Neural progenitor cell (in vitro differentiated cells): ENCODE data around the gene CCL17. TPM values are rescaled to one million over a fixed set of nuclear protein-coding genes. Genes with fewer than 3 reads are reported as not detected.

ENCODE experiments used
- DNase-seq: peaks from one replicate; pipeline ENCODE4 v3.0.0-alpha.2; 2016; ENCODE audit warnings: low spot score
- H2AFZ ChIP-seq: fragments of 200-600 bp; sonication (generic); replicated peaks from 2 replicates; pipeline ENCODE4 v1.6.1; 2016; ENCODE audit warnings: antibody characterized with exemption
- H3F3A ChIP-seq: fragments of 200-600 bp; sonication (generic); 2 replicates; pipeline ENCODE4 v1.6.1; 2016; ENCODE audit warnings: antibody characterized with exemption, low read depth
- H3K27ac ChIP-seq: fragments of 200-600 bp; sonication (generic); 2 replicates; pipeline ENCODE4 v1.5.1; 2016; ENCODE audit warnings: mild to moderate bottlenecking
- H3K27me3 ChIP-seq: fragments of 200-600 bp; sonication (generic); 2 replicates; pipeline ENCODE4 v1.6.1; 2016; ENCODE audit warnings: mild to moderate bottlenecking, moderate library complexity
- H3K36me3 ChIP-seq: fragments of 200-600 bp; sonication (generic); 2 replicates; pipeline ENCODE4 v1.5.1; 2016
- H3K4me1 ChIP-seq: fragments of 200-600 bp; sonication (generic); 2 replicates; pipeline ENCODE4 v1.6.1; 2016; ENCODE audit warnings: mixed run types
- H3K4me2 ChIP-seq: fragments of 200-600 bp; sonication (generic); 2 replicates; pipeline ENCODE4 v1.6.1; 2016
- H3K4me3 ChIP-seq: fragments of 200-600 bp; sonication (generic); 2 replicates; pipeline ENCODE4 v1.5.1; 2016
- H3K79me2 ChIP-seq: fragments of 200-600 bp; sonication (generic); 2 replicates; pipeline ENCODE4 v1.6.1; 2016; ENCODE audit warnings: low read depth
- H3K9ac ChIP-seq: fragments of 200-600 bp; sonication (generic); 2 replicates; pipeline ENCODE4 v1.6.1; 2016
- H3K9me3 ChIP-seq: fragments of 200-600 bp; sonication (generic); 2 replicates; pipeline ENCODE4 v1.5.1; 2016; ENCODE audit warnings: low read depth
- H4K20me1 ChIP-seq: fragments of 200-600 bp; sonication (generic); 2 replicates; pipeline ENCODE4 v1.6.1; 2016; ENCODE audit warnings: low read depth
- H3K27ac Mint-ChIP-seq: 3 replicates; pipeline ENCODE4 v1.8.0; 2021; ENCODE audit warnings: mixed read lengths
- H3K27me3 Mint-ChIP-seq: 2 replicates; pipeline ENCODE4 v1.8.0; 2022; ENCODE audit warnings: low read depth, mild to moderate bottlenecking, inconsistent platforms, moderate library complexity, mixed read lengths; ENCODE audit not compliant: insufficient read depth
- H3K36me3 Mint-ChIP-seq: 3 replicates; pipeline ENCODE4 v1.8.0; 2021; ENCODE audit warnings: mixed read lengths
- H3K4me1 Mint-ChIP-seq: 3 replicates; pipeline ENCODE4 v1.8.0; 2021; ENCODE audit warnings: mixed read lengths
- H3K4me3 Mint-ChIP-seq: 3 replicates; pipeline ENCODE4 v1.8.0; 2021; ENCODE audit warnings: mild to moderate bottlenecking, moderate library complexity, mixed read lengths
- H3K9me3 Mint-ChIP-seq: 3 replicates; pipeline ENCODE4 v1.8.0; 2020; ENCODE audit warnings: mixed read lengths
- EZH2 ChIP-seq: fragments of 200-600 bp; sonication (generic); IDR thresholded peaks from 2 replicates; pipeline ENCODE4 v1.6.1; 2017; ENCODE audit warnings: antibody characterized with exemption, mild to moderate bottlenecking, moderate library complexity
- EZH2phosphoT487 ChIP-seq: fragments of 200-600 bp; sonication (generic); IDR thresholded peaks from 2 replicates; pipeline ENCODE4 v1.6.1; 2017; ENCODE audit warnings: antibody characterized with exemption
- total RNA-seq: library from RNA; depleted of rRNA; stranded (reverse); fragments of >200 nt; gene quantifications from 2 replicates; pipeline ENCODE4 v1.2.3, GENCODE V29; 2015; ENCODE audit warnings: low replicate concordance
- TF ChIP-seq, protein P1 (sequence below): fragments of 200-600 bp; sonication (generic); IDR thresholded peaks from 2 replicates; pipeline ENCODE4 v1.5.1; 2017; ENCODE audit warnings: antibody characterized with exemption, mild to moderate bottlenecking

CCL17 gene
- total RNA-seq, 1 donor from 2014 or later = not detected

DNA sequence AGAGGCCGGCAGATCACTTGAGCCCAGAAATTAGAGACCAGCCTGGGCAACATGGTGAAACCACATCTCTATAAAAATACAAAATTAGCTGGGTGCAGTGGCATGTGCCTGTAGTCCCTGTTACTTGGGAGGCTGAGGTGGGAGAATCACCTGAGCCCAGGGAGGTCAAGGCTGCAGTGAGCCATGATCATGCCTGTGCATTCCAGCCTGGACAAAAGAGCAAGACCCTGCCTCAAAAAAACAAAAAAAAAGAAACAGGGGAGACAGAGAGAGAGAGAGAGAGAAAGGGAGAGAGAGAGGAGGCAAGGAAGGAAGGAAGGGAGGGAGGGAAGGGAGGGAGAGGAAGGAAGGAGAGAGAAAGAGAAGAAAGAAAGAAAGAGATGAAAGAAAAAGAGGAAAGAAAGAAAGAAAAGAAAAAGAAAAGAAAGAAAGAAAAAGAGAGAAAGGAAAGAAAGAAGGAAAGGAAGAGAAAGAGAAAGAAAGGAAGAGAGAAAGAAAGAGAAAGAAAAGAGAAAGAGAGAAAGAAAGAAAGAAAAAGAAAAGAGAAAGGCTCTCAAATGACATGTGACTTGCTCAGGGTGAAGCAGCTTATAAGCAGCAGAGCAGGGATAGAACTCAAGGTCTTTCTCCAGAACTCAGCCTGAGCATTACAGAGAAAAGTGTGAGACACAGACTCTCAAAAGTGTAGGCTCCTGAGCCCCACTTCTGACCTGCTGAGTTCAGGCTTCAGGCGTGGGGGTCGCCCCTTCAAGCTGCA, 16.8 kb upstream of the CCL17 start:
- no peak for DNase-seq
- no peak overlapping the region for H3K4me3 Mint-ChIP-seq
- Histone ChIP-seq H3K9me3 (no peaks in the 10 kb centered on the region), H2AFZ (no peak overlapping the region), H3K36me3 (no peaks in the 10 kb centered on the region), H4K20me1 (no peaks in the 10 kb centered on the region), H3K4me1 (peaks cover 4% of the 10 kb centered on the region), H3K27me3 (no peaks in the 10 kb centered on the region), H3K27ac (no peak overlapping the region), H3K9ac (no peak overlapping the region), H3K79me2 (no peaks in the 10 kb centered on the region), H3K4me3 (no peak overlapping the region), H3F3A (peaks cover 12% of the 10 kb centered on the region), H3K4me2 (no peak overlapping the region)
- peaks cover 15% of the 10 kb centered on the region for H3K27me3 Mint-ChIP-seq
- H3K4me1 Mint-ChIP-seq = peaks cover 14% of the 10 kb centered on the region
- TF ChIP-seq EZH2phosphoT487 (no peak), EZH2 (no peak)
- TF ChIP-seq, protein P1, sequence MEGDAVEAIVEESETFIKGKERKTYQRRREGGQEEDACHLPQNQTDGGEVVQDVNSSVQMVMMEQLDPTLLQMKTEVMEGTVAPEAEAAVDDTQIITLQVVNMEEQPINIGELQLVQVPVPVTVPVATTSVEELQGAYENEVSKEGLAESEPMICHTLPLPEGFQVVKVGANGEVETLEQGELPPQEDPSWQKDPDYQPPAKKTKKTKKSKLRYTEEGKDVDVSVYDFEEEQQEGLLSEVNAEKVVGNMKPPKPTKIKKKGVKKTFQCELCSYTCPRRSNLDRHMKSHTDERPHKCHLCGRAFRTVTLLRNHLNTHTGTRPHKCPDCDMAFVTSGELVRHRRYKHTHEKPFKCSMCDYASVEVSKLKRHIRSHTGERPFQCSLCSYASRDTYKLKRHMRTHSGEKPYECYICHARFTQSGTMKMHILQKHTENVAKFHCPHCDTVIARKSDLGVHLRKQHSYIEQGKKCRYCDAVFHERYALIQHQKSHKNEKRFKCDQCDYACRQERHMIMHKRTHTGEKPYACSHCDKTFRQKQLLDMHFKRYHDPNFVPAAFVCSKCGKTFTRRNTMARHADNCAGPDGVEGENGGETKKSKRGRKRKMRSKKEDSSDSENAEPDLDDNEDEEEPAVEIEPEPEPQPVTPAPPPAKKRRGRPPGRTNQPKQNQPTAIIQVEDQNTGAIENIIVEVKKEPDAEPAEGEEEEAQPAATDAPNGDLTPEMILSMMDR = no peak
- no peak overlapping the region for H3K27ac Mint-ChIP-seq
- peaks cover 6% of the 10 kb centered on the region for H3K36me3 Mint-ChIP-seq
- H3K9me3 Mint-ChIP-seq = no peaks in the 10 kb centered on the region

DNA sequence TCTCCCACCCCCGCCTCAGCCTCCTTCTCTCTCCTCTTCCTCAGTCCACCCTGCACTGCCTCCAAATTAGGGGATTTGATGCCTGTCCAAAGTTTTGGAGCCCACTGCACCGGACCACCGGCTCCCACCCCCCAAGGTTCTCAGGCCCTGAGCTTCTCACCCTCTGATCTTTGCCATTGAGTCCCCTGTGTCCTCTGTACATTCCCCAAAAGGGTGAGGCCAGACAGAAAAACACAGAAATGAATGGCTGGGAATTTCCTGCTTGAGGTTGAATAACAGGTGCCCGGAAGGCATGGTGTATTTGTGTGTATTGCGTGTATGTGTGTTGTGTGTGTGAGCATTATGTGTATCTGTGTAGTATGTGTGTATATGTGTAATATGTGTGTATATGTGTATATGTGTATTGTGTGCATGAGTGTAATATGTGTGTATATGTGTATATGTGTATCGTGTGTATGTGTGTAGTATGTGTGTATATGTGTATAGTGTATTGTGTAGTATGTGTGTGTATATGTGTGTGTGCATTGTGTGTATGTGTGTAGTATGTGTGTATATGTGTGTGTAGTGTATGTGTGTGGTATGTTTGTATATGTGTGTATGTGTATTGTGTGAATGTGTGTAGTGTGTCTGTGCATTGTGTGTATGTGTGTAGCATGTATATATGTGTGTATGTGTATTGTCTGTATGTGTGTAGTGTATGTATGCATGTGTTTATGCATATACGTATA, 16.0 kb upstream of the CCL17 start:
- H3K4me1 ChIP-seq = peaks cover 4% of the 10 kb centered on the region
- Mint-ChIP-seq H3K27ac (no peak overlapping the region), H3K27me3 (peaks cover 19% of the 10 kb centered on the region), H3K9me3 (no peaks in the 10 kb centered on the region), H3K4me1 (peaks cover 14% of the 10 kb centered on the region), H3K36me3 (peaks cover 1% of the 10 kb centered on the region), H3K4me3 (no peak overlapping the region)
- no peak for DNase-seq
- H3F3A ChIP-seq = peaks cover 12% of the 10 kb centered on the region
- H3K4me2 ChIP-seq = no peak overlapping the region
- H3K36me3 ChIP-seq = no peaks in the 10 kb centered on the region
- H3K27ac ChIP-seq = no peak overlapping the region
- H3K9ac ChIP-seq = no peak overlapping the region
- TF ChIP-seq EZH2 (no peak), EZH2phosphoT487 (no peak)
- TF ChIP-seq, protein P1 = no peak
- no peaks in the 10 kb centered on the region for H3K27me3 ChIP-seq
- no peaks in the 10 kb centered on the region for H4K20me1 ChIP-seq
- H3K79me2 ChIP-seq = no peaks in the 10 kb centered on the region
- H3K9me3 ChIP-seq = no peaks in the 10 kb centered on the region
- H3K4me3 ChIP-seq = no peak overlapping the region
- no peak overlapping the region for H2AFZ ChIP-seq

DNA sequence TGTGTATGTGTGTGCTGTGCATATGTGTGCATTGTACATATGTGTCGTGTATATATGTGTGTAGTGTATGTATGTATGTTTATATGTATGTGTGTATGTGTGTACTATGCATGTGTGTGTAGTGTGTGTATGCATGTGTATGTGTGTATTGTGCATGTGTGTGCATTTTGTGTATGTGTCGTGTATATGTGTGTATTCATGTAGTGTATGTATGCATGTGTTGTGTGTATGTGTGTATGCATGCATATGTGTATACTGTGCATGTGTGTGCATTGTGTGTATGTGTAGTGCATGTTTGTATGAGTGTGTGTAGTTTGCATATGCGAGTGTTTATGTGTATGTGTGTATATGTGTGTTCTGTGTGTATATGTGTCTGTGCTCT, 15.5 kb upstream of the CCL17 start:
- Histone ChIP-seq H4K20me1 (no peaks in the 10 kb centered on the region), H3K27me3 (no peaks in the 10 kb centered on the region), H3K4me2 (no peak overlapping the region), H3K9me3 (no peaks in the 10 kb centered on the region), H3K36me3 (no peaks in the 10 kb centered on the region), H3K79me2 (no peaks in the 10 kb centered on the region), H3K9ac (no peak overlapping the region), H3F3A (peaks cover 12% of the 10 kb centered on the region), H3K27ac (no peak overlapping the region), H3K4me3 (no peak overlapping the region), H2AFZ (no peak overlapping the region), H3K4me1 (peaks cover 4% of the 10 kb centered on the region)
- Mint-ChIP-seq H3K36me3 (no peaks in the 10 kb centered on the region), H3K9me3 (no peaks in the 10 kb centered on the region), H3K4me1 (peaks cover 12% of the 10 kb centered on the region), H3K27ac (no peak overlapping the region), H3K27me3 (peaks cover 19% of the 10 kb centered on the region), H3K4me3 (no peak overlapping the region)
- DNase-seq = no peak
- no peak for TF ChIP-seq EZH2
- TF ChIP-seq, protein P1 = no peak
- no peak for TF ChIP-seq EZH2phosphoT487
